SKM-1 (cell line): ENCODE data around the gene NPR1.
"Not testable (repeated sequence)": the region's sequence is repeated elsewhere in the genome, so short reads cannot be mapped to it uniquely, and the experiment has no call there.

Experiments used
- DNase-seq: peaks from one replicate; lab custom pipeline; 2025; ENCODE audit not compliant: unreplicated experiment; lab: John Stamatoyannopoulos, UW

The NPR1 gene

GRCh38 chr1:153723687-153724086 lies 45.2 kb downstream of the NPR1 start:
- no peak for DNase-seq

DNA sequence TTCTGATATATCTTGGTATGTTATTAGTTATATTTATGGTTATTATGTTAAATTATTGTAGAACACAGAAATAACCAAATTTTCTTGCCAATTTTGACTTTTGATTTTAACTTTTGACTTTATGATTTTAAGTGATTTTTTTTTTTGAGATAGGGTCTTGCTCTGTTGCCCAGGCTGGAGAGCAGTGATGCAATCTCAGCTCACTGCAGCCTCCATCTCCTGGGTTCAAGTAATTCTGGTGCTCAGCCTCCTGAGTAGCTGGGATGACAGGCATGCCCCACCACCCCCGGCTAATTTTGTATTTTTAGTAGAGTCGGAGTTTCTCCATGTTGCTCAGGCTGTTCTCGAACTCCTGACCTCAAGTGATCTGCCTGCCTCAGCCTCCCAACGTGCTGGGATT lies 46.1 kb downstream of the NPR1 start:
- not testable (repeated sequence) for DNase-seq

GRCh38 chr1:153727463-153728304 lies 49.2 kb downstream of the NPR1 start, which contains the start of gene INTS3:
Gene INTS3 (plus strand): TSS chr1:153728050. CDS start chr1:153728635, 585 bp downstream.
- peak; percentile 100 for DNase-seq

DNA sequence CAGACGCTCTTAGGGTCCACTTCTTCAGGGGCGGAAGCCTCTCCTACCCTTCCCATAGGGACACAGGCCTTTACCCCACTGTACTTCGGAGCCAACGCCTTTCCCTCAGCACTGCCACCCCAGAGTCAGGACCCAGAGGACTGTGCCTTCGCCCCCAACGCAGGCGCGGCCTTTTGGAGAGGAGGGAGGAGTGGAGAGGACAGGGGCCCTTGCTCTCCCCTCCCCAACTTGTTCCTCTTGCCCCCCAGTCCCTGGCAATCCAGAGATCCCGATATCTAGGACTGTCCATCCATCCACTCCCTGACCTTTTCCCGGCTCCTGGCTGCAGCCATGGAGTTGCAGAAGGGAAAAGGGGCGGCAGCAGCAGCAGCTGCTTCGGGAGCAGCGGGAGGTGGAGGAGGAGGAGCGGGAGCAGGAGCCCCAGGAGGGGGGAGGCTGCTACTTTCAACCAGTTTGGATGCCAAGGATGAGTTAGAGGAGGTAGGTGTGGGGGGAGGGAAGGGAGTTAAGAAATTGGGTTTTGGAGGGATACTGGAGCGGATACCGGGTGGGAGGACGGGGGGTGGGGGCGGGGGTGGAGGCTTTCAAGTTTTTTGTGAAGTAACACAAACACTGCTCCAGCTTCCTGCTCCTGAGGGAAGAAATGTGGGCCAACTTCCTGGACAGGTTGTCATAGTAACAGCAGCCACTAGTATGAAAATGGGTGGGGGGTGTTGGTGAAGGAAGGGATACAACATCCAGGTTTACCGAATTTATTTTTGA lies 50.0 kb downstream of the NPR1 start:
- peak; percentile 26 for DNase-seq

DNA sequence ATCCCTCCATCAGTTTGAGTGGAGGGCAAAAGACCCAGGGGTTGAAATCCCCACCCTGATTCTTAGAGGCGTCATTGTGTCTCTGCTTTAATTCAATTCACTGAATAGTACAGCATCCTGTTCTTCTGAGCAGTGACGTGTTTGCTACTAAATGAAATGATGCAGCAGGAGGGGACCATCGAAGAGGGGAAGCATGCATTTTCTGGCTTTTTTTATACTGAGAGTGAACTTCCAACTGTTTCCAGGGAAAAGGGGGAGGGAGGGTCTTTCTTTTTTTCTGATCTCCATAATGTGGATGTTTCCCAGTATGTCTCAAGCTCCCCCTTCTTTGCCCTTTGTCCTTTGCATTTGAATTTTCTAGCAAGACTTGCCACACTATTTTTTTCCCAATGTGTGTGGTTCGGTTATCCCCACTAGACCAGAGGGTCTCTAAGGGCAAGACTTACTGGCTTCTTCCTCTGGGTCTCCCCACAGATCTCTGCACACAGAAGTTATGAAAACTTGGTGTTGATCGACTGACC lies 52.0 kb downstream of the NPR1 start:
- no peak for DNase-seq

DNA sequence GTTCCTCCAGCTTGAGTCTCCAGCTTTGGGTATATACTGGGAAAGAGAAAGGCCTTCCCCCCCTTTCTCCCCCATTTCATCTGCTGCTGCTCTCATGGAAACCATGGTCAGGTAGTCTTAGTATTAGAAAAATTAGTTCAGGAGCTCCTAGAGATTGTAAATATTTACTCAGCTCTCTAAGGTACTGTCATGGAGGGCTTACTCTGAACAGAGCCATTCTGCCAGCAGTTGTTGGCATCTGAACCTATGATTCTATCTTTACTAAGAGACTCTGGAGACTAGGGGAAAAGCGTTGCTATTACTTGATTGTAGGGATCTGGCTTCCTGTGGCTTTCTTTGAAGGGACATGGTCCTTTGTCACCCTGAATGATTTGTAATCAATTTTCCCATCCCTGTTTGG lies 55.5 kb downstream of the NPR1 start:
- DNase-seq: no peak

DNA sequence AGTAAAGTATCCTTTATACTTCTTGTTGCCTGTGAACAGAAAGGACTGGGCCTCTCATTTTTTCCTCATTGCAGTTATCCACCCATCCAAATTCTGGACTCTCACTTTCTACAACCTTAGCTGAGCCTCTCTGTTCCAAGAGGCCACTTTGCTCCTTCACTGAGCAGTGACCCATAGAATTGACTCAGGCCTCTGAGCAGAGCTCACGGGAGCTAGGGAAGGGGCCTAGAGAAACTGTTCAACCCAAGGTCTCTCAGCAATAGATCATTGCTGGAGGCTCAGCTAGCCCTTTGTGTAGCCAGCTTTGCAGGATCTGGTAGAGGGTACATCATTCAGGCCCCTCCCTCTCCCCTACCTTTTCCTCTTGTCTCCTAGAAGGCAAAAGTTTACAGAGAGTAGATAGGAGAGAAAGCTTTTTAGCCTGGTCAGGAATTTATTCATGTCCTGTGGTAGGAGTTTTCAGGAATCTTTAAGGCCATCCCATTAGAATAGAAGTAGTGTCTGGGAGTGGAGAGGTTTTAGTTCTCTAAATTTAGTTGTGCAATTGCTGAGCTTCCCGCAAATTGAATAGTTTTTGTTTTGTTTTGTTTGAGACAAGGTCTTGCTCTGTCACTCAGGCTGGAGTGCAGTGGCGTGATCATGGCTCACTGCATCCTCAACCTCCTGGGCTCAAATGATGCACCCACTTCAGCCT lies 56.1 kb downstream of the NPR1 start:
- no peak for DNase-seq

GRCh38 chr1:153735090-153735420 lies 56.6 kb downstream of the NPR1 start:
- no peak for DNase-seq

GRCh38 chr1:153741986-153742385 lies 63.5 kb downstream of the NPR1 start:
- DNase-seq: no peak

GRCh38 chr1:153742411-153743142 lies 64.1 kb downstream of the NPR1 start:
- DNase-seq: no peak
